Choroid plexus epithelial cell (primary cell): ENCODE results near the gene WNT11.
A peak's percentile ranks its signal among the peaks of the same experiment; 100 is the strongest.

Experiments used
- DNase-seq: peaks from one replicate; pipeline ENCODE4 v3.0.0-alpha.2; 2010; ENCODE audit warnings: low read depth
- H3K4me3 ChIP-seq: 2 replicates; pipeline ENCODE4 v1.5.1; 2011; ENCODE audit warnings: low read depth, mild to moderate bottlenecking, control low read depth, low read length, moderate library complexity
- CTCF ChIP-seq: conservative IDR thresholded peaks from 2 replicates; pipeline ENCODE4 v1.5.1; 2011; ENCODE audit warnings: low read depth, mild to moderate bottlenecking, control low read depth, inconsistent platforms, low read length, moderate library complexity

WNT11 gene

GRCh38 chr11:76249195-76249741 lies 43.0 kb upstream of the WNT11 start:
- DNase-seq: no peak
- TF ChIP-seq CTCF: no peak
- no peak overlapping the region for H3K4me3 ChIP-seq

DNA sequence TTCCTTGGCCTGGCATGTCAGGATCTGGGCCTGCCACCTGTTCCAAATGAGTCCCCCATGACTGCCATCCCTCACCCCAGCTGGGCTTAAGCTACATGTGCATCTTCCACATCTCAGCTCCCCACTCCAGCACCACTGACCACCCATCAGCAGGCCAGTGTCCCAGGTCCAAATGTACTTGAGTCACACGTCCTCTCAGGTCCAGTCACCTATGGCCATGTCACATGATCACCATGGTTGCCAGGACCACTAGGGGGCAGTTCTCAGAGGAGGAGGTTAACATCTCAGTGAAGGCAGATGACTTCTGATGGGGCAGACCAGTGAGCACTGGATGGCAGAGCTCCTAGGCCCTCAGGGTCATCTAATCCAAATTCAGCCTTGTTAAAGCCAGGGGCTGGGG lies 41.9 kb upstream of the WNT11 start:
- H3K4me3 ChIP-seq: no peak overlapping the region
- no peak for DNase-seq
- TF ChIP-seq CTCF: peak; percentile 38

GRCh38 chr11:76247091-76247490 lies 40.8 kb upstream of the WNT11 start:
- no peak overlapping the region for H3K4me3 ChIP-seq
- DNase-seq: no peak
- no peak for TF ChIP-seq CTCF

DNA sequence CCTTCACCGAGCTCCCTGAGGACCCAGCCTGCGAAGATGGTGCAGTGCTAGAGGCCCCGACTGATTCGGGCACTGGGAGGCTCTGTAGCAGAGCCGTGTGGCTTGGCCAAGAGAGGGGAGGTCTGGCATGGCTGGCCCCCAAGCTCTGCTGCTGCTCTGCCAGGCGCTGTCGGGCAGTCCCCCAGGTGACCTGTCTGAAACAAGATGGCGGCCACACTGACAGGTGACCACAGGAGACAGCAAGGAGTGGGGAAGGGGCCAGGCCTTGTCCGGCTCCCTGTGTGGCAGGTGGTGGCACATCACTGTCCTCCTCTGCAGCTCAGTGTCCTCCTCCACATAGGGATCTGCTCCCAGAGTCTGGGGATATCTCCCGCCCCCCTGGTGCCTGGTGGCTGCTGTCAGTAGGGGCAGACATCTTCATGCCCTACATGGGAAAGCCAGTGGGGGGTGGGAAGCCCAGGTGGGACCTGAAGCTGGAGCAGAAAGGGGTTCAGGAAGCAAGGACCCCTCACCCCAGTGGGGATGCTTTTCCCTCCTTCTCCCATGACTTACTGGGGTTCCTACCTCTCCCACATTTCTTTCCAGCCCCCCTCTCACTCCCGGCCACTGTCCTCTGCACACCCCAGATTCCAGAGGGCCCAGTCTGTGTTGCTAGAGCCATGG lies 40.1 kb upstream of the WNT11 start:
- TF ChIP-seq CTCF: no peak
- H3K4me3 ChIP-seq: no peak overlapping the region
- no peak for DNase-seq

DNA sequence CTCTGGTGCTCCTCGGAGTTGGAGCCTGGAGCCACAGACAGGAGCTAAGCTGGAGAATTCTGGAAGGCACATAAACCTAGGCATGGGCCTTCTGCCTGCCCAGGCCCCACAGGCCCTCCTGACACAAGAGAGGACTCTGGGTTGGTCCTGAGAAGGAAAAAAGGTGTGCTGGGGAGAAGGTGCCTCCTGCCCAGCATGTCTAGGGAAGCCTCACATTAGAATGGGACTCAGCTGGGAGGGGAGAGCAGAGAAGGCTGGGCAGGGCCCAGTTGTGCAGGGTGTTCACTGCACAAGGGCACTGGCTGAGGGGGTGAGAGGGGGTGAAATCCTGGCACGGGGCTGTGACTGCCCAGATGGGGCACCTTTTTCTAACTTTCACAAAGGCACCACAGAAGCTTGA lies 39.4 kb upstream of the WNT11 start:
- DNase-seq: no peak
- no peak for TF ChIP-seq CTCF
- no peak overlapping the region for H3K4me3 ChIP-seq

DNA sequence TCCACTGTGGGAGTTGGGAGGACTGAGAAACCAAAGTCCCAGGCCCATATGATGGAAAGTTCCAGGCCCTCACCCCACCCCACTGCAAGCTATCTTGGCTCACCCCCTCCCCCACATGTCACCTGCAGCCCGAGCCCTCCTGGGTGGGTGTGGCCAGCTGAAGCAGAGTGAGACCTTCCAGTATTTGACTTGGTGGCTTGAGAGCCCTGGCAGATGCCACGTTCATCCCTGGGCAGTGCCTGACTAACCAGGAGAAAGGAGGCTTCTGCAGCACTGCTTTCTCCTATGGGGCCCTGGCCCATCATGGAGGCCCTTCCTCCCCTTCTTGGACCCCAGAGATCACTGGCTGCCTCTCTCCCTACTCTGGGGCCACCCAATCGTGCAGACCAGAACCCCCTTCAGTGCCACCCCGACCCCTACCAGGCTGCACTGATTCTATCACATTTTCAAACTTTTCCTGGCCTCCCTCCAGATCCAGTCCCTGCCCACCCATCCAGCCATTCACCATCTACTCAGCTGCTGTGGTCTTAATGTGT lies 38.1 kb upstream of the WNT11 start:
- no peak for DNase-seq
- no peak for TF ChIP-seq CTCF
- H3K4me3 ChIP-seq: no peak overlapping the region

- TF ChIP-seq CTCF: no peak
- no peak for DNase-seq
- no peak overlapping the region for H3K4me3 ChIP-seq
Observed at GRCh38 chr11:76243957-76244285, 37.6 kb upstream of the WNT11 start.
